GM12801 (cell line): ENCODE results near the gene PCGF2.

Experiments
- CTCF ChIP-seq: IDR thresholded peaks from one replicate; pipeline ENCODE4 v1.5.1; 2011; ENCODE audit warnings: control low read depth; ENCODE audit not compliant: insufficient read length; ENCODE audit errors: extremely low read depth

Gene PCGF2

DNA sequence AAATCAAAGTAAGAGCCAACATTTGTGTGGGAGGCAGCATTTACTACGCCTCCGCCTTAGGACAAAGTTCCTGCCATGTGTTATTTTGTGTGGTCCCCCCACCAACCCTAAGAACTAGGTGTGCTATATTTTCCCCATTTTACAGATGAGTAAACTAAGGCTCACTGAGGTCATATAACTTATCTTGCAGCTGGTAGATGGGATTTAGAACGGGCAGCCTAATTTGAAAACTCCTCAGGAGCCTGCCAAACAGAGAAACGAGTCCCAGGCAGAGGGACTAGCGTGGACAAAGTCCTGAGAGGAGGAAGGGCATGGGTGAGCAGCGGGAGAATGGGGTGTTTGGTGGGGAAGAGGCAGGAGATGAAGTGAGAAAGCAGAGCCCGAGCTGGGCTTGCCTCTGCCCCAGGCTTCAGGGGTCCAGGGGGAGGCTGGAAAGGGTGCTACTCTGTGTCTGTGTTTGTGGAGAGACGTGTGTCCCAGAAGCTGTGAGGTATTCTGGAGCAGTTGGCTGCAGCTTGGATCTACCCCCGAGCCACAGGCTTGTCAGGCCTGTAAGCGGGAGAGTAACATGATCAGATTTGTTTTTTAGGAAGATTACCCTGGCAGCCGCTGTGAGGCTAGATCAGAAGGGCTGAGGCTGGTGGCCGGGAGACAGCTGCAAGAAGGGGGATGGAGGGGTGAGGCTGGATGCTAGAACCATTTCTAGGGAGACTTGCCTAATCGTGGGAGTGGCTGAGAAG lies 38.1 kb downstream of the PCGF2 start:
- TF ChIP-seq CTCF, result no peak

GRCh38 chr17:38709104-38709820 lies 38.9 kb downstream of the PCGF2 start:
- no peak for TF ChIP-seq CTCF

DNA sequence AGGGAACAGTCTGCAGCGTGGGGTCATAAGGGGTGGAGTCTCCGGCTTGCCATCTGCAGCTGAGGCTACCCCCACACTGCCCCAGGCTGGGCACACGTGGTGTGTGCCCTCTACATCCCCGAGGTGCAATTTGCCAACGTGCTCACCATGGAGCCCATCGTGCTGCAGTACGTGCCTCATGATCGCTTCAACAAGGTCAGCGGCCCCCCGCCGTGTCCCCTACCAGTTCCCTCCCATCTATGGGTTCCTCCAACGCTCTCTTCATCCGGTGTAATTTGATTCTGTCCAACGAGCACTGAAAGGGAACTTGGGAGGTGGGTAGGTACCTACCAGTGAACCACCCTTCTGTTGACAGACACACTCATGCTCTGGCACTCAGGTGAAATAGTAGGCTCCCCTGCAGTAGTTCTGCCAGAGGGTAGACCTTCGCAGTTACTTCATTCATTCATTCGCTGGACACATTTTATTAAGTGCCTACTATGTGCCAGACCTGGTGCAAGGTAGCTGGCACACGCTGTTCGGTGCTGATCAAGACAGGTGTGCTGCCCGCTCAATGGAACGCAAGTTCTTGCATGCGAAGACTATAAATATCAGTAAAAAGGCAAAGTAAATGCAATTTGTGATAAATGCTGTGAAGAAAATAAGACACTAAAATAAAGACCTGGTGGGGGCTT lies 40.3 kb downstream of the PCGF2 start:
- TF ChIP-seq CTCF, result no peak

DNA sequence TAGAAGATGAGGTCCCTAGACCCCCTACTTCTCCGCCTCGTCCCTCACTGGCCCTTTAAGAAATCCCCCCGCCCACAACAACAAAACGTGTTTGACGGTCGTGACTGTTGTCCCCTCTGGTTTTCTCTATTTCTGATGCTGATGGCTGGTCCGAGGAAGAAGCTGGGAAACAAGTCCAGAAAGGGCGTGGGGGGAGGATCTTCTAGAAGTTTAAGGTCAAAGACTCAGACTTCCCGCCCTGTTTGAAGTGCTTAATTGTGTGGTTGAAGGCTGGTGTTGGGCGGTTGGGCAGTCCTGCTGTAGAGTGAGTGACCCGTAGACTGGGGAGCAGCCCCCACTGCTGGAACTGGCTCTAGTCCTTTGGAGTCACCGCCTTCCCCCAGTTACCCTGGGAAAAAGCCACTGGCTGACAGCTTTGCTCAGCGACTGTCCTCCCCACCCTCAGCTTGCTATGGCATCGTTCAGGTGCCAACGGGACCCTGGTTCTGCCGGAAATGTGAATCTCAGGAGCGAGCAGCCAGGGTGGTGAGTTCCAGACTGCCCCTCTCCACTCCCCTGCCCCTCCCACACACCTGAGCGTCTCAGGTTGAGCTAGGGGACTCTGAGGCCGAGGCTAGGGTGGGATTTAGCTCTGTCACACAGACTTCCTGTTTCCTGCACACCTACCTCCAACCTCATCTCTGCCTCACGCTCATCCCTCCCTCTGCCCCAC lies 41.5 kb downstream of the PCGF2 start:
- no peak for TF ChIP-seq CTCF

GRCh38 chr17:38705803-38706504 lies 42.2 kb downstream of the PCGF2 start:
- no peak for TF ChIP-seq CTCF

GRCh38 chr17:38705523-38705802 lies 42.7 kb downstream of the PCGF2 start:
- no peak for TF ChIP-seq CTCF
